T47D (cell line): ENCODE data around the gene RUVBL2.
"Not testable (repeated sequence)": the region's sequence is repeated elsewhere in the genome, so short reads cannot be mapped to it uniquely, and the experiment has no call there.

Source experiments
- DNase-seq, 2 experiments: peaks; one replicate each; pipeline versions ENCODE4 v3.0.0 to v3.0.0-alpha.2; 2011 to 2012; ENCODE audit warnings: low read depth in 1 of 2, low spot score in 1 of 2
- JUND ChIP-seq: IDR thresholded peaks from 2 replicates; pipeline ENCODE4 v1.6.1; 2012; ENCODE audit warnings: low read depth
- in situ Hi-C: cut with HindIII; loops from 2 replicates; pipeline ENCODE4 v1.10.0; 2016; ENCODE audit warnings: low sequenced_read_pairs, low pct_unique_long_range_greater_than_20kb

The RUVBL2 gene

GRCh38 chr19:49019242-49019932 is 25.7 kb downstream of the RUVBL2 start:
- no peak for TF ChIP-seq JUND
- DNase-seq: peak; percentile 74 to 75
- in situ Hi-C loops: no loop called here

GRCh38 chr19:49020342-49020741 is 26.7 kb downstream of the RUVBL2 start:
- in situ Hi-C loops: no loop called here
- no peak for DNase-seq
- no peak for TF ChIP-seq JUND

DNA sequence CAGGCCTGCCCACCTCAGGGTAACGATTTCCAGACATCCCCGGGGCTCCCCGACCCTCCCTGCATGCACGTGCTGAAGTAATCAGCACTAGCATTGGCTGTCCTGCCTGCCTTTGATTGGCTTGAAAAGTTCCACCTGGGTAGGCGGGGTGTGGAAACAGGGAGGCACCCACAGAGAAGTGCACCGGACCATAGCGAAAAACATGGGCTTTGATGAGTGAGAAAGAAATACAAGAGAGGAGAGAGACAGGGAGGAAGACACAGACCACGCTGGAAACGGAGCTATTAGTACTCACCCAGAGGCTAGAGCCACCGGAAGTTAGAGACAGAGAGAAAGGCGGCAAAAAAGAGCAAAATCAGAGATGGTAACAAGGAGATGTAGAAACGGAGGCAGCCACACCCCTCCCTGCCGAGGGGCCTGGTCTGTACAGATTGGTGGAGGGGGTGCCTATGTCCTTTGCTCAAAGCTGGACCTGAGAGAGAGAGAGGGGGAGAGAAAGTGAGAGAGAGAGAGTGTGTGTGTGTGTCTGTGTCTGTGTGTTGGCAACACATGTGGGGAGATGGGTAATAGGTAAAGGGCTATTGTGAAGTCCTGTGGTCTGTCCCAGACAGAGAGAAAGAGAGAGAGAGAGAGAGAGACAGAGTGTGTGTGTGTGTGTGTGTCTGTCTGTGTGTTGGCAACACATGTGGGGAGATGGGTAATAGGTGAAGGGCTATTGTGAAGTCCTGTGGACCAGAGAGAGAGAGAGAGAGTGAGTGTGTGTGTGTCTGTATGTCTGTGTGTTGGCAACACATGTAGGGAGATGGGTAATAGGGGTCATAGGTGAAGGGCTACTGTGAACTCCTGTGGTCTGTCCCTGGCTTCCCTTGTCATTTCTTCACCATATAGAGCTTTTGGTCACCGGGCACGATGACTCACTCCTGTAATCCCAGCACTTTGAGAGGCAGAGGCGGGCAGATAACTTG is 27.5 kb downstream of the RUVBL2 start:
- DNase-seq: no peak

GRCh38 chr19:49022116-49022515 is 28.4 kb downstream of the RUVBL2 start:
- no peak for DNase-seq
- no peak for TF ChIP-seq JUND
- in situ Hi-C loops: no loop called here

More for the DNA sequence above, 27.5 kb downstream of the RUVBL2 start:
- in situ Hi-C loops: no loop called here
- TF ChIP-seq JUND: no peak

- DNase-seq, in situ Hi-C loops: not testable (repeated sequence)
Measured at GRCh38 chr19:49024233-49024632, 30.5 kb downstream of the RUVBL2 start, which contains the start of gene CGB3. CGB3 (minus strand) TSS chr19:49024333; CDS start chr19:49023971, 362 bp downstream.

DNA sequence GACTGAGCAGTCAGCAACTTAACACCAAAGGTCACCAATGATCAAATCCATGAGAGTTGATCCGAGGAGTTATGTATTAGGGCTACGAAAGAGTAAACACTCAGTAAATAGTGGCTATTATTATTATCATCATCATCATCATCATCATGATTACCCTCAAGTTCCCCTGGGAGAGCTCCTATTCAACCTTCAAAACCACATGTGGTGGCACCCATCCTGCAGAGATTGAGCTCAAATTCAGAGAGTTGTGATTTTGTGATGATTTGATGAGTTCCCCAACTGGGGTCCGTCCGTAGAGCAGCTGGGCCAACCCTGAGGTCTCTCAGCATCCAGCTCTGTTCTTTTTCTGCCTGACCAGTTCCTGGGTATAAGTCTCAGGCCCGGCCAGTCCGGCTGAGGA is 31.4 kb downstream of the RUVBL2 start:
- in situ Hi-C loops, DNase-seq: not testable (repeated sequence)

DNA sequence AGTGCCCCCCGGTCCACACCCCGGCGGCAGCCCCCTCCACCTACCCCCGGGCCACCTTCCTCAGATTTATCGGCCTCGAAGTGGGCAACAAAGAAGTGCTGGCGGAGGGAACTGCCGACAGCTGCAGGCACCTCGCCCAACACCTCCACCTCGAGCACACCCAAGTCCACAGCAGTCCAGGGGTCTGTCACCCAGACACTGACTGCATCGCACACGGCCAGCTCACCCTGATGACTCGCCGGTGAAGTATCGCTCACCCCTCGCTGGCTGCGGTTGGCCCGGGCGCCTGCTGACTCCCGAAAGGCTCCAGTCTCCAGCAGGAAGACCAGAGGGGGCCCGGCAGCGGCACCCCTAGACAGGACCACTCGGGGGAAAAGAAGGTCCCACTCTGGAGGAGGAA is 31.9 kb downstream of the RUVBL2 start:
- in situ Hi-C loops, DNase-seq: not testable (repeated sequence)

GRCh38 chr19:49028686-49029085 is 35.0 kb downstream of the RUVBL2 start:
- in situ Hi-C loops, DNase-seq: not testable (repeated sequence)

GRCh38 chr19:49029749-49030148 is 36.1 kb downstream of the RUVBL2 start:
- in situ Hi-C loops, DNase-seq: not testable (repeated sequence)

DNA sequence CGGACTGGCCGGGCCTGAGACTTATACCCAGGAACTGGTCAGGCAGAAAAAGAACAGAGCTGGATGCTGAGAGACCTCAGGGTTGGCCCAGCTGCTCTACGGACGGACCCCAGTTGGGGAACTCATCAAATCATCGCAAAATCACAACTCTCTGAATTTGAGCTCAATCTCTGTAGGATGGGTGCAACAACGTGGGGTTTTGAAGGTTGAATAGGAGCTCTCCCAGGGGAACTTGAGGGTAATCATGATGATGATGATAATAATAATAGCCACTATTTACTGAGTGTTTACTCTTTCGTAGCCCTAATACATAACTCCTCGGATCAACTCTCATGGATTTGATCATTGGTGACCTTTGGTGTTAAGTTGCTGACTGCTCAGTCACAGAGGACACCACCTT is 36.6 kb downstream of the RUVBL2 start:
- in situ Hi-C loops, DNase-seq: not testable (repeated sequence)

- peak in 1 of 2 experiments; percentile 63 for DNase-seq
- in situ Hi-C loops: not testable (repeated sequence)
Measured at GRCh38 chr19:49031642-49032301, 38.1 kb downstream of the RUVBL2 start, which contains the start of gene CGB2. CGB2 (plus strand) TSS chr19:49031890; CDS start chr19:49032096, 206 bp downstream.

DNA sequence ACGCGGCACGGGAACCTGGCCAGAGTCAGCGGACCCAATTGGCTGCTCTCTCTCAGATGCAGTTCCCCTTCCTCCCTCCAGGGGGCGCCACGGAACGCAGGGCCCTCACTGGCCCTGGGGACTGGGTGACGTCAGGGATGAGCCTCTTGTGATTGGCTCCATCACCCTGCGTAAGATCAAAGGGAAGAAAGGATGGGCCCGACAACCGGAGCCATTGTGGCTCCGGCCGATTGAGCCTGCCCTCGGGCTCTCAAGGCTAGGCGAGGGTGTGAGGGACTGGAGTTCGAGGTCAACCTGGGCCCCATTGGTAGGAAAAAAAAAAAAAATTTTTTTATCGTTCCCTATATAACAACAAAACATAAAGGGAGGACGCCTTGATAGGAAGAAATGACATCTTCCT is 43.1 kb downstream of the RUVBL2 start, which contains the start of gene CGB1:
CGB1 (minus strand) TSS at position 81 of the 400 bp plus-strand sequence. CDS start 184 bp downstream, outside the sequence.
- DNase-seq: peak in 1 of 2 experiments; percentile 29
- in situ Hi-C loops: not testable (repeated sequence)

GRCh38 chr19:49038111-49038510 is 44.4 kb downstream of the RUVBL2 start:
- in situ Hi-C loops: not testable (repeated sequence)

DNA sequence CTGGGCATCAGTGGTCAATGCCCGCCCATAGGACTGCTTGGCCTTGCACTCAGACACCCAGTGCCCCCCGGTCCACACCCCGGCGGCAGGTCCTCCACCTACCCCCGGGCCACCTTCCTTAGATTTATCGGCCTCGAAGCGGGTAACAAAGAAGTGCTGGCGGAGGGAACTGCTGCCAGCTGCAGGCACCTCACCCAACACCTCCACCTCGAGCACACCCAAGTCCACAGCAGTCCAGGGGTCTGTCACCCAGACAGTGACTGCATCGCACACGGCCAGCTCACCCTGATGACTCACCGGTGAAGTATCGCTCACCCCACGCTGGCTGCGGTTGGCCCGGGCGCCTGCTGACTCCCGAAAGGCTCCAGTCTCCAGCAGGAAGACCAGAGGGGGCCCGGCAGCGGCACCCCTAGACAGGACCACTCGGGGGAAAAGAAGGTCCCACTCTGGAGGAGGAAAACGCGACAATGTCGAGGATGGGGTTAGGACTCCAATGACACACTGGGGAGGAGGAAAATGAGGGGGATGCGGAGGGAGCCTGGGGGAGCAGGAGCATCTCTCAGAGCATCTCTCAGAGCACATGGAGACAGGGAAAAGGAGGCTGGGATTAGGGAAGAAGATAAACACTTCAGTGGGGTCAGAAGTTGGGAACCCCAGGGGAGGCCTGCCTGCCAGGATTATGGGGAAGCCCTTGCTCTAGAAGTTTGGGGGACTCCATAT is 45.0 kb downstream of the RUVBL2 start:
- DNase-seq, in situ Hi-C loops: not testable (repeated sequence)

More at GRCh38 chr19:49038111-49038510, 44.4 kb downstream of the RUVBL2 start:
- DNase-seq: not testable (repeated sequence)

- DNase-seq, in situ Hi-C loops: not testable (repeated sequence)
Measured at GRCh38 chr19:49039736-49040135, 46.0 kb downstream of the RUVBL2 start.
